KMS-11 (cell line): ENCODE results near the gene CCDC69.

ENCODE experiments used
- H2AFZ ChIP-seq: fragments of 200-600 bp; sonication (generic); 2 replicates; pipeline ENCODE4 v1.6.1; 2016; ENCODE audit warnings: antibody characterized with exemption, mixed run types, low read depth
- H3K27ac ChIP-seq: fragments of 200-600 bp; sonication (generic); 2 replicates; pipeline ENCODE4 v1.6.1; 2016; ENCODE audit warnings: mild to moderate bottlenecking, mixed run types
- H3K27me3 ChIP-seq: fragments of 200-600 bp; sonication (generic); 2 replicates; pipeline ENCODE4 v1.6.1; 2017; ENCODE audit warnings: mild to moderate bottlenecking, low read depth, mixed run types, moderate library complexity; ENCODE audit not compliant: insufficient read depth
- H3K36me3 ChIP-seq: fragments of 200-600 bp; sonication (generic); 2 replicates; pipeline ENCODE4 v1.6.1; 2017; ENCODE audit warnings: mild to moderate bottlenecking, mixed run types; ENCODE audit not compliant: insufficient read depth
- H3K4me1 ChIP-seq: fragments of 200-600 bp; sonication (generic); 2 replicates; pipeline ENCODE4 v1.6.1; 2016; ENCODE audit warnings: mild to moderate bottlenecking, low read depth, mixed run types; ENCODE audit not compliant: poor library complexity, severe bottlenecking
- H3K4me2 ChIP-seq: fragments of 200-600 bp; sonication (generic); 2 replicates; pipeline ENCODE4 v1.7.0; 2016; ENCODE audit warnings: mild to moderate bottlenecking, mixed run types
- H3K4me3 ChIP-seq: fragments of 200-600 bp; sonication (generic); IDR thresholded peaks from 2 replicates; pipeline ENCODE4 v1.6.1; 2017; ENCODE audit warnings: low read depth, low read length, mixed read lengths; ENCODE audit not compliant: insufficient read depth
- H3K79me2 ChIP-seq: fragments of 200-600 bp; sonication (generic); 2 replicates; pipeline ENCODE4 v1.6.1; 2016; ENCODE audit warnings: low read depth, mixed run types; ENCODE audit not compliant: insufficient read depth
- H3K9ac ChIP-seq: fragments of 200-600 bp; sonication (generic); 2 replicates; pipeline ENCODE4 v1.6.1; 2016; ENCODE audit warnings: mild to moderate bottlenecking, mixed run types
- H4K20me1 ChIP-seq: fragments of 200-600 bp; sonication (generic); 2 replicates; pipeline ENCODE4 v1.6.1; 2016; ENCODE audit warnings: mild to moderate bottlenecking, mixed run types; ENCODE audit not compliant: insufficient read depth
- TF ChIP-seq, protein P1 (sequence below): fragments of 200-600 bp; sonication (generic); conservative IDR thresholded peaks from 2 replicates; pipeline ENCODE4 v1.6.1; 2017; ENCODE audit warnings: low read depth, mild to moderate bottlenecking, antibody characterized with exemption, low read length, moderate library complexity, mixed read lengths

Gene CCDC69

GRCh38 chr5:151192626-151193025 lies 31.3 kb downstream of the CCDC69 start:
- TF ChIP-seq, protein P1, sequence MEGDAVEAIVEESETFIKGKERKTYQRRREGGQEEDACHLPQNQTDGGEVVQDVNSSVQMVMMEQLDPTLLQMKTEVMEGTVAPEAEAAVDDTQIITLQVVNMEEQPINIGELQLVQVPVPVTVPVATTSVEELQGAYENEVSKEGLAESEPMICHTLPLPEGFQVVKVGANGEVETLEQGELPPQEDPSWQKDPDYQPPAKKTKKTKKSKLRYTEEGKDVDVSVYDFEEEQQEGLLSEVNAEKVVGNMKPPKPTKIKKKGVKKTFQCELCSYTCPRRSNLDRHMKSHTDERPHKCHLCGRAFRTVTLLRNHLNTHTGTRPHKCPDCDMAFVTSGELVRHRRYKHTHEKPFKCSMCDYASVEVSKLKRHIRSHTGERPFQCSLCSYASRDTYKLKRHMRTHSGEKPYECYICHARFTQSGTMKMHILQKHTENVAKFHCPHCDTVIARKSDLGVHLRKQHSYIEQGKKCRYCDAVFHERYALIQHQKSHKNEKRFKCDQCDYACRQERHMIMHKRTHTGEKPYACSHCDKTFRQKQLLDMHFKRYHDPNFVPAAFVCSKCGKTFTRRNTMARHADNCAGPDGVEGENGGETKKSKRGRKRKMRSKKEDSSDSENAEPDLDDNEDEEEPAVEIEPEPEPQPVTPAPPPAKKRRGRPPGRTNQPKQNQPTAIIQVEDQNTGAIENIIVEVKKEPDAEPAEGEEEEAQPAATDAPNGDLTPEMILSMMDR, result no peak
- Histone ChIP-seq H3K27me3 (no peaks in the 10 kb centered on the region), H3K4me2 (no peak overlapping the region), H4K20me1 (no peaks in the 10 kb centered on the region), H3K4me1 (peaks cover 19% of the 10 kb centered on the region), H3K9ac (no peak overlapping the region), H2AFZ (no peak overlapping the region), H3K4me3 (no peak overlapping the region), H3K36me3 (no peaks in the 10 kb centered on the region), H3K79me2 (no peaks in the 10 kb centered on the region), H3K27ac (no peak overlapping the region)

DNA sequence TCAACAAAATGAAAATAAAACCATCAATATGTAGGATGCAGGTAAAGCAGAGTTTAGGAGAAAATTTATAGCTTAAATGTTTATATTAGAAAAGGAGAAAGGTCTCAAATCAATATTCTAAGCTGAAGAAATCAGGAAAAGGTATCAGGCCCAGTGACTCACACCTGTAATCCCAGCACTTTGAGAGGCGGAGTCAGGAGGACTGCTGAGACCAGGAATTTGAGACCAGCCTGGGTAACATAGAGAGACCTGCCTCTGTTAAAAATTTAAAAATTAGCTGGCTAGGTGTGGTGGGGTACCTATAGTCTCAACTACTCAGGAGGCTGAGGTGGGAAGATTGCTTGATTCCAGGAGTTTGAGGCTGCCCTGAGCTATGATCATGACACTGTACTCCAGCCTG lies 32.2 kb downstream of the CCDC69 start:
- TF ChIP-seq, protein P1, result no peak
- H3K4me3 ChIP-seq, result no peak overlapping the region
- no peaks in the 10 kb centered on the region for H3K36me3 ChIP-seq
- no peak overlapping the region for H3K27ac ChIP-seq
- H2AFZ ChIP-seq, result no peak overlapping the region
- H3K79me2 ChIP-seq, result no peaks in the 10 kb centered on the region
- H3K9ac ChIP-seq, result no peak overlapping the region
- no peak overlapping the region for H3K4me2 ChIP-seq
- H4K20me1 ChIP-seq, result no peaks in the 10 kb centered on the region
- peaks cover 10% of the 10 kb centered on the region for H3K4me1 ChIP-seq
- H3K27me3 ChIP-seq, result no peaks in the 10 kb centered on the region

GRCh38 chr5:151189151-151189550 lies 34.7 kb downstream of the CCDC69 start:
- Histone ChIP-seq H3K27ac (no peak overlapping the region), H3K4me3 (no peak overlapping the region), H4K20me1 (no peaks in the 10 kb centered on the region), H2AFZ (no peak overlapping the region), H3K4me1 (no peaks in the 10 kb centered on the region), H3K36me3 (no peaks in the 10 kb centered on the region), H3K79me2 (no peaks in the 10 kb centered on the region), H3K9ac (no peak overlapping the region), H3K27me3 (no peaks in the 10 kb centered on the region), H3K4me2 (no peak overlapping the region)
- TF ChIP-seq, protein P1, result no peak

DNA sequence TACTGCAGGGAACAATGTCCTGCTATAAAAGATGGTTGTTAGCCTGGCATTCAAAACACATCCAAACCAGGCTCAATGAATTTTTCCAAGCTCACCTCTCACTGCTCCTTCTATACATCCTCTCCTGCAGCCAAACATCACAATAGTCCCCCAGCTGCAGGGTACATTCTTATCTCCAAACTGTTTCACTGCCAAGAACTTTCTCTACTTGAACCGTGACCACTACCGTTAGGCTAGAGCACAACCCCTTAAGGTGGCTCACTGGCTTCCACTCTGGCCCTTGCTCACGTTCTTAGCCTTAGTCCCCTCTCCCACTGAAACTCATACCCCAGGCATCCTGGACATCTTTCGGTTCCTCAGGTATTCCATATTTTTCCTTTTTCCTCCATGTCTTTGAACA lies 37.4 kb downstream of the CCDC69 start:
- Histone ChIP-seq H3K4me2 (no peak overlapping the region), H3K9ac (no peak overlapping the region), H4K20me1 (no peaks in the 10 kb centered on the region), H2AFZ (no peak overlapping the region), H3K4me3 (no peak overlapping the region), H3K27ac (no peak overlapping the region), H3K79me2 (no peaks in the 10 kb centered on the region), H3K36me3 (no peaks in the 10 kb centered on the region), H3K27me3 (no peaks in the 10 kb centered on the region), H3K4me1 (no peaks in the 10 kb centered on the region)
- TF ChIP-seq, protein P1, result no peak
